Measurements from ENCODE around the gene NUDT7. TPM values are rescaled to one million over a fixed set of nuclear protein-coding genes. Genes with fewer than 3 reads are reported as not detected.
A peak's percentile ranks its signal among the peaks of the same experiment; 100 is the strongest.

NUDT7 gene
- total RNA-seq, 1 donor, result 6.0 TPM

GRCh38 chr16:77758046-77758445 lies 35.7 kb downstream of the NUDT7 start:
- no peak for TF ChIP-seq CTCF (IDR thresholded peaks at IDR 0.05; ENCODE audit: insufficient read depth, low read depth, low read length)
- DNase-seq (ENCODE audit: low read depth), result no peak
- H3K4me3 ChIP-seq (ENCODE audit: low read depth, low read length), result no peak overlapping the region

GRCh38 chr16:77758508-77758907 lies 36.2 kb downstream of the NUDT7 start:
- TF ChIP-seq CTCF (IDR thresholded peaks at IDR 0.05; ENCODE audit: insufficient read depth, low read depth, low read length), result no peak
- DNase-seq (ENCODE audit: low read depth), result no peak
- no peak overlapping the region for H3K4me3 ChIP-seq (ENCODE audit: low read depth, low read length)

GRCh38 chr16:77759201-77759600 lies 36.9 kb downstream of the NUDT7 start:
- no peak for TF ChIP-seq CTCF (IDR thresholded peaks at IDR 0.05; ENCODE audit: insufficient read depth, low read depth, low read length)
- no peak overlapping the region for H3K4me3 ChIP-seq (ENCODE audit: low read depth, low read length)
- peak; percentile 70 for DNase-seq (ENCODE audit: low read depth)

- TF ChIP-seq CTCF (IDR thresholded peaks at IDR 0.05; ENCODE audit: insufficient read depth, low read depth, low read length), result no peak
- peak; percentile 58 for DNase-seq (ENCODE audit: low read depth)
- H3K4me3 ChIP-seq (ENCODE audit: low read depth, low read length), result no peak overlapping the region
Observed at GRCh38 chr16:77759821-77760220, 37.5 kb downstream of the NUDT7 start.

GRCh38 chr16:77760800-77761199 lies 38.5 kb downstream of the NUDT7 start:
- TF ChIP-seq CTCF (IDR thresholded peaks at IDR 0.05; ENCODE audit: insufficient read depth, low read depth, low read length), result no peak
- DNase-seq (ENCODE audit: low read depth), result peak; percentile 80
- no peak overlapping the region for H3K4me3 ChIP-seq (ENCODE audit: low read depth, low read length)

GRCh38 chr16:77761204-77761603 lies 38.9 kb downstream of the NUDT7 start:
- TF ChIP-seq CTCF (IDR thresholded peaks at IDR 0.05; ENCODE audit: insufficient read depth, low read depth, low read length), result no peak
- DNase-seq (ENCODE audit: low read depth), result no peak
- H3K4me3 ChIP-seq (ENCODE audit: low read depth, low read length), result no peak overlapping the region

GRCh38 chr16:77762262-77762661 lies 39.9 kb downstream of the NUDT7 start:
- DNase-seq (ENCODE audit: low read depth), result no peak
- no peak for TF ChIP-seq CTCF (IDR thresholded peaks at IDR 0.05; ENCODE audit: insufficient read depth, low read depth, low read length)
- no peak overlapping the region for H3K4me3 ChIP-seq (ENCODE audit: low read depth, low read length)
